SK-N-SH (cell line): ENCODE measurements around the gene KRT32. TPM values are rescaled to one million over a fixed set of nuclear protein-coding genes. Genes with fewer than 3 reads are reported as not detected.

Experiments used
- polyA plus RNA-seq, 3 experiments: library from polyadenylated mRNA; depleted of rRNA; stranded (reverse); fragments of >200 nt; gene quantifications; 2 replicates each; pipeline ENCODE4 v1.2.3, GENCODE V29; 2012
- small RNA-seq, 7 experiments: library from RNA; depleted of rRNA; stranded (forward); fragments of <200 nt; gene quantifications; one replicate each; pipeline ENCODE3, GENCODE V24; 2012

The KRT32 gene
- polyA plus RNA-seq, 1 of the 3 experiments (the other 2 are of a cell fraction), result not detected

Small RNA genes lying within 50 kb of the gene (small RNA-seq; reads per million reads assigned to genes)
- gene RNU2-32P, result 0.43 to 39.9 (median 1.2) reads per million in 7 experiments

Other genes with a start within 250 kb of the KRT32 start
- not detected in 2 replicates for gene KRTAP9-2, start 240.7 kb downstream of the KRT32 start, polyA plus RNA-seq (2012; rRNA removed)
- gene KRTAP9-3, start 234.9 kb downstream of the KRT32 start, polyA plus RNA-seq (2012; rRNA removed), result not detected in 2 replicates
- gene KRTAP9-8, start 229.4 kb downstream of the KRT32 start, polyA plus RNA-seq (2012; rRNA removed), result not detected in 2 replicates
- not detected in 2 replicates for gene KRTAP9-4, start 217.7 kb downstream of the KRT32 start, polyA plus RNA-seq (2012; rRNA removed)
- gene KRTAP9-9, start 212.0 kb downstream of the KRT32 start, polyA plus RNA-seq (2012; rRNA removed), result not detected in 2 replicates
- not detected in 2 replicates for gene KRTAP9-6, start 202.0 kb downstream of the KRT32 start, polyA plus RNA-seq (2012; rRNA removed)
- not detected in 2 replicates for gene KRTAP9-7, start 191.7 kb downstream of the KRT32 start, polyA plus RNA-seq (2012; rRNA removed)
- gene KRTAP29-1, start 164.5 kb downstream of the KRT32 start, polyA plus RNA-seq (2012; rRNA removed), result not detected in 2 replicates
- gene KRTAP16-1, start 158.1 kb downstream of the KRT32 start, polyA plus RNA-seq (2012; rRNA removed), result not detected in 2 replicates
- not detected in 2 replicates for gene KRTAP17-1, start 151.7 kb downstream of the KRT32 start, polyA plus RNA-seq (2012; rRNA removed)
- not detected in 2 replicates for gene KRT33A, start 116.6 kb downstream of the KRT32 start, polyA plus RNA-seq (2012; rRNA removed)
- 0.08 TPM in 1 of 2 replicates, not detected in the other for gene KRT33B, start 97.6 kb downstream of the KRT32 start, polyA plus RNA-seq (2012; rRNA removed)
- gene KRT34, start 85.1 kb downstream of the KRT32 start, polyA plus RNA-seq (2012; rRNA removed), result 0.05 and 0.08 TPM in 2 replicates
- 0.03 TPM in 1 of 2 replicates, not detected in the other for gene KRT31, start 69.8 kb downstream of the KRT32 start, polyA plus RNA-seq (2012; rRNA removed)
- not detected in 2 replicates for gene KRT37, start 42.8 kb downstream of the KRT32 start, polyA plus RNA-seq (2012; rRNA removed)
- gene KRT38, start 26.4 kb downstream of the KRT32 start, polyA plus RNA-seq (2012; rRNA removed), result not detected in 2 replicates
- not detected in 2 replicates for gene KRT35, start 13.8 kb upstream of the KRT32 start, polyA plus RNA-seq (2012; rRNA removed)
- not detected in 2 replicates for gene KRT36, start 22.5 kb upstream of the KRT32 start, polyA plus RNA-seq (2012; rRNA removed)
- gene KRT13, start 38.2 kb upstream of the KRT32 start, polyA plus RNA-seq (2012; rRNA removed), result 0.39 and 0.67 TPM in 2 replicates
- gene KRT15, start 51.5 kb upstream of the KRT32 start, polyA plus RNA-seq (2012; rRNA removed), result 16.9 and 17.0 TPM in 2 replicates
- 1.8 and 2.5 TPM in 2 replicates for gene KRT19, start 60.9 kb upstream of the KRT32 start, polyA plus RNA-seq (2012; rRNA removed)
- not detected in 2 replicates for gene KRT9, start 104.7 kb upstream of the KRT32 start, polyA plus RNA-seq (2012; rRNA removed)
- not detected in 2 replicates for gene KRT14, start 119.5 kb upstream of the KRT32 start, polyA plus RNA-seq (2012; rRNA removed)
- not detected in 2 replicates for gene KRT16, start 145.4 kb upstream of the KRT32 start, polyA plus RNA-seq (2012; rRNA removed)
- 0.19 and 0.39 TPM in 2 replicates for gene KRT17, start 157.2 kb upstream of the KRT32 start, polyA plus RNA-seq (2012; rRNA removed)
- 300 and 336 TPM in 2 replicates for gene EIF1, start 221.5 kb upstream of the KRT32 start, polyA plus RNA-seq (2012; rRNA removed)
- not detected in 2 replicates for gene GAST, start 244.9 kb upstream of the KRT32 start, polyA plus RNA-seq (2012; rRNA removed)